ENCODE results near the gene RAB40C.

The RAB40C gene

GRCh38 chr16:626787-627453, 37.1 kb downstream of the RAB40C start:
- Histone ChIP-seq H3K79me2 (ENCODE audit: low read length) (no peaks in the 10 kb centered on the region), H3K9ac (ENCODE audit: low read length) (no peak overlapping the region), H3K27ac (ENCODE audit: low read length) (no peak overlapping the region), H2AFZ (ENCODE audit: low read length) (no peak overlapping the region), H3K4me2 (ENCODE audit: low read depth, low read length) (no peak overlapping the region), H3K27me3 (replicated peaks; ENCODE audit: insufficient read depth, low read length) (no peaks in the 10 kb centered on the region), H4K20me1 (ENCODE audit: insufficient read depth, low read length) (no peaks in the 10 kb centered on the region), H3K9me3 (replicated peaks; ENCODE audit: insufficient read depth, low read length) (no peaks in the 10 kb centered on the region), H3F3A (ENCODE audit: insufficient read depth, low read length) (no peaks in the 10 kb centered on the region), H3K4me1 (ENCODE audit: low read length) (no peaks in the 10 kb centered on the region), H3K4me3 (ENCODE audit: low read length) (no peak overlapping the region), H3K36me3 (replicated peaks; ENCODE audit: insufficient read depth, low read length) (no peaks in the 10 kb centered on the region), H3K9me2 (replicated peaks; ENCODE audit: insufficient read depth, low read length) (no peaks in the 10 kb centered on the region)
- TF ChIP-seq CTCF (IDR thresholded peaks at IDR 0.05; ENCODE audit: low read length) = no peak
- TF ChIP-seq EZH2phosphoT487 (IDR thresholded peaks at IDR 0.05; ENCODE audit: low read length) = no peak
- no peak for TF ChIP-seq EZH2 (optimal IDR thresholded peaks at IDR 0.05; ENCODE audit: low read depth, low read length)
- DNase-seq = no peak

- H4K20me1 ChIP-seq (ENCODE audit: insufficient read depth, low read length) = no peaks in the 10 kb centered on the region
- H3K4me3 ChIP-seq (ENCODE audit: low read length) = no peak overlapping the region
- no peaks in the 10 kb centered on the region for H3K9me3 ChIP-seq (replicated peaks; ENCODE audit: insufficient read depth, low read length)
- H3K9ac ChIP-seq (ENCODE audit: low read length) = no peak overlapping the region
- H3K36me3 ChIP-seq (replicated peaks; ENCODE audit: insufficient read depth, low read length) = no peaks in the 10 kb centered on the region
- no peaks in the 10 kb centered on the region for H3K9me2 ChIP-seq (replicated peaks; ENCODE audit: insufficient read depth, low read length)
- no peaks in the 10 kb centered on the region for H3K4me1 ChIP-seq (ENCODE audit: low read length)
- H2AFZ ChIP-seq (ENCODE audit: low read length) = no peak overlapping the region
- no peaks in the 10 kb centered on the region for H3F3A ChIP-seq (ENCODE audit: insufficient read depth, low read length)
- H3K27ac ChIP-seq (ENCODE audit: low read length) = no peak overlapping the region
- no peaks in the 10 kb centered on the region for H3K79me2 ChIP-seq (ENCODE audit: low read length)
- no peaks in the 10 kb centered on the region for H3K27me3 ChIP-seq (replicated peaks; ENCODE audit: insufficient read depth, low read length)
- no peak overlapping the region for H3K4me2 ChIP-seq (ENCODE audit: low read depth, low read length)
- TF ChIP-seq EZH2 (optimal IDR thresholded peaks at IDR 0.05; ENCODE audit: low read depth, low read length) (no peak), EZH2phosphoT487 (IDR thresholded peaks at IDR 0.05; ENCODE audit: low read length) (no peak), CTCF (IDR thresholded peaks at IDR 0.05; ENCODE audit: low read length) (no peak)
- DNase-seq = no peak
These were observed 37.8 kb downstream of the RAB40C start for GRCh38 chr16:627454-628239.

- DNase-seq = no peak
- no peak overlapping the region for H3K4me3 ChIP-seq (ENCODE audit: low read length)
- no peak overlapping the region for H3K27ac ChIP-seq (ENCODE audit: low read length)
- H3K36me3 ChIP-seq (replicated peaks; ENCODE audit: insufficient read depth, low read length) = no peaks in the 10 kb centered on the region
- H3K79me2 ChIP-seq (ENCODE audit: low read length) = no peaks in the 10 kb centered on the region
- TF ChIP-seq EZH2phosphoT487 (IDR thresholded peaks at IDR 0.05; ENCODE audit: low read length) (no peak), EZH2 (optimal IDR thresholded peaks at IDR 0.05; ENCODE audit: low read depth, low read length) (no peak), CTCF (IDR thresholded peaks at IDR 0.05; ENCODE audit: low read length) (no peak)
- no peak overlapping the region for H3K4me2 ChIP-seq (ENCODE audit: low read depth, low read length)
- H4K20me1 ChIP-seq (ENCODE audit: insufficient read depth, low read length) = no peaks in the 10 kb centered on the region
- H3K27me3 ChIP-seq (replicated peaks; ENCODE audit: insufficient read depth, low read length) = no peaks in the 10 kb centered on the region
- no peaks in the 10 kb centered on the region for H3K9me2 ChIP-seq (replicated peaks; ENCODE audit: insufficient read depth, low read length)
- H3K9ac ChIP-seq (ENCODE audit: low read length) = no peak overlapping the region
- H3F3A ChIP-seq (ENCODE audit: insufficient read depth, low read length) = no peaks in the 10 kb centered on the region
- no peaks in the 10 kb centered on the region for H3K9me3 ChIP-seq (replicated peaks; ENCODE audit: insufficient read depth, low read length)
- H3K4me1 ChIP-seq (ENCODE audit: low read length) = no peaks in the 10 kb centered on the region
- no peak overlapping the region for H2AFZ ChIP-seq (ENCODE audit: low read length)
These were observed 38.6 kb downstream of the RAB40C start for GRCh38 chr16:628321-629061.

Data from MM.1S (cell line).